ENCODE results near the gene DTNBP1.

GRCh38 chr6:15607603-15608002 lies 55.2 kb downstream of the DTNBP1 start:
- TF ChIP-seq CREB1 (IDR thresholded peaks at IDR 0.05) (no peak), CEBPB (IDR thresholded peaks at IDR 0.05; ENCODE audit: low read depth, low read length) (no peak), HDAC6 (IDR thresholded peaks at IDR 0.05; ENCODE audit: low read depth, low read length) (no peak), POLR2A (IDR thresholded peaks at IDR 0.05; ENCODE audit: control extremely low read depth in 1 of 2, low read depth in 2 of 2, low read length in 2 of 2) (no peak), CTCF (IDR thresholded peaks at IDR 0.05; ENCODE audit: control extremely low read depth in 1 of 3, insufficient read depth in 1 of 3, low read depth in 1 of 3, low read length in 3 of 3) (no peak), RXRA (IDR thresholded peaks at IDR 0.05; ENCODE audit: insufficient read depth, low read depth, low read length) (no peak), ZNF274 (IDR thresholded peaks at IDR 0.05; ENCODE audit: borderline replicate concordance, extremely low read depth, low read length) (no peak), HDAC2 (IDR thresholded peaks at IDR 0.05; ENCODE audit: borderline replicate concordance in 1 of 2, low read depth in 2 of 2, low read length in 2 of 2) (no peak), GTF2F1 (IDR thresholded peaks at IDR 0.05; ENCODE audit: borderline replicate concordance, low read depth, low read length) (no peak)
- TF ChIP-seq, protein P1, sequence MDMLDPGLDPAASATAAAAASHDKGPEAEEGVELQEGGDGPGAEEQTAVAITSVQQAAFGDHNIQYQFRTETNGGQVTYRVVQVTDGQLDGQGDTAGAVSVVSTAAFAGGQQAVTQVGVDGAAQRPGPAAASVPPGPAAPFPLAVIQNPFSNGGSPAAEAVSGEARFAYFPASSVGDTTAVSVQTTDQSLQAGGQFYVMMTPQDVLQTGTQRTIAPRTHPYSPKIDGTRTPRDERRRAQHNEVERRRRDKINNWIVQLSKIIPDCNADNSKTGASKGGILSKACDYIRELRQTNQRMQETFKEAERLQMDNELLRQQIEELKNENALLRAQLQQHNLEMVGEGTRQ (IDR thresholded peaks at IDR 0.05; ENCODE audit: low read length): no peak
